Loucy (cell line): ENCODE results near the gene MRPS31.
"Not testable (repeated sequence)": the region's sequence is repeated elsewhere in the genome, so short reads cannot be mapped to it uniquely, and the experiment has no call there.

Source experiments
- H2AFZ ChIP-seq: fragments of 200-600 bp; sonication (generic); 2 replicates; pipeline ENCODE4 v1.6.0; 2016; ENCODE audit warnings: antibody characterized with exemption, mild to moderate bottlenecking, low read length, moderate library complexity
- H3F3A ChIP-seq: fragments of 200-600 bp; 2 replicates; pipeline ENCODE4 v1.6.0; 2016; ENCODE audit warnings: antibody characterized with exemption, low read depth, mild to moderate bottlenecking
- H3K27me3 ChIP-seq: fragments of 200-600 bp; sonication (generic); 2 replicates; pipeline ENCODE4 v1.6.1; 2014; ENCODE audit warnings: low read length, mild to moderate bottlenecking; ENCODE audit not compliant: insufficient read depth, poor library complexity, severe bottlenecking
- H3K36me3 ChIP-seq: fragments of 200-600 bp; sonication (generic); 2 replicates; pipeline ENCODE4 v1.6.1; 2016; ENCODE audit warnings: low read length; ENCODE audit not compliant: insufficient read depth
- H3K4me1 ChIP-seq: fragments of 200-600 bp; sonication (generic); 2 replicates; pipeline ENCODE4 v1.5.1; 2014; ENCODE audit warnings: low read length, mild to moderate bottlenecking; ENCODE audit not compliant: insufficient read depth, poor library complexity, severe bottlenecking
- H3K4me2 ChIP-seq: fragments of 200-600 bp; sonication (generic); 2 replicates; pipeline ENCODE4 v1.6.0; 2014; ENCODE audit warnings: antibody characterized with exemption, low read length, low read depth, mild to moderate bottlenecking; ENCODE audit not compliant: poor library complexity, severe bottlenecking
- H3K4me3 ChIP-seq: fragments of 200-600 bp; sonication (generic); 2 replicates; pipeline ENCODE4 v1.5.1; 2014; ENCODE audit warnings: low read length, mild to moderate bottlenecking, mixed read lengths; ENCODE audit not compliant: poor library complexity, severe bottlenecking
- H3K79me2 ChIP-seq: fragments of 200-600 bp; sonication (generic); 2 replicates; pipeline ENCODE4 v1.6.1; 2014; ENCODE audit warnings: low read length; ENCODE audit not compliant: insufficient read depth
- H3K9ac ChIP-seq: fragments of 200-600 bp; sonication (generic); 2 replicates; pipeline ENCODE4 v1.6.0; 2014; ENCODE audit warnings: mild to moderate bottlenecking, low read depth, low read length, moderate library complexity; ENCODE audit not compliant: poor library complexity, severe bottlenecking
- H3K9me2 ChIP-seq: fragments of 200-600 bp; sonication (generic); replicated peaks from 2 replicates; pipeline ENCODE4 v1.6.1; 2016; ENCODE audit warnings: low read depth, low read length, mixed read lengths
- H3K9me3 ChIP-seq: fragments of 200-600 bp; sonication (generic); 2 replicates; pipeline ENCODE4 v1.6.1; 2014; ENCODE audit warnings: mild to moderate bottlenecking, antibody characterized with exemption, low read length, low read depth; ENCODE audit not compliant: insufficient read depth
- H4K20me1 ChIP-seq: fragments of 200-600 bp; sonication (generic); 2 replicates; pipeline ENCODE4 v1.6.0; 2014; ENCODE audit warnings: antibody characterized with exemption, low read length, mild to moderate bottlenecking; ENCODE audit not compliant: insufficient read depth, poor library complexity, severe bottlenecking
- CTCF ChIP-seq: fragments of 200-600 bp; sonication (generic); conservative IDR thresholded peaks from 2 replicates; pipeline ENCODE4 v1.5.1; 2014; ENCODE audit warnings: mild to moderate bottlenecking, antibody characterized with exemption, low read length
- EZH2phosphoT487 ChIP-seq: fragments of 200-600 bp; IDR thresholded peaks from 2 replicates; pipeline ENCODE4 v1.6.1; 2018; ENCODE audit warnings: antibody characterized with exemption, mild to moderate bottlenecking, moderate library complexity, borderline replicate concordance

MRPS31 gene

DNA sequence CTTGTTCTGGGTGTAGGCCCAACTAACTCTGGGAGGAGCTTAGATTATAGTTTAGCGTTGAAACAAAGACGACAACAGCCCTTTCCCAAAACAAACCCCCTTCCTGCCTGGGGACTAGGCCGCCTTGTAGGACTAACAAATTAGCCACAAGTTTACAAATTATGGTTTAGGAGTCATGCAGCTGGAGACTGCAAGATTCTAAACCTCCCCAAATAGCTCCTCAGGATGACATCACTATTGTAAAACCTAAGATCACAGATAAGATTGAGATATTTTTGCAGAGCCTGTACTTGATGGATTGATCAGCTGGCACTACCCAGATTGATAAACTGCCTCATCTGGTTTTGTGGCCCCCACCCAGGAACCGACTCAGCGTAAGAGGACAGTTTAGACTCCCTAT, 16.1 kb upstream of the MRPS31 start:
- Histone ChIP-seq H2AFZ (no peak overlapping the region), H3K9ac (no peak overlapping the region), H3F3A (peaks cover 14% of the 10 kb centered on the region), H3K36me3 (no peaks in the 10 kb centered on the region), H3K4me3 (no peak overlapping the region), H3K9me3 (no peaks in the 10 kb centered on the region), H3K4me2 (no peak overlapping the region), H3K9me2 (no peaks in the 10 kb centered on the region), H4K20me1 (no peaks in the 10 kb centered on the region), H3K79me2 (peaks cover 14% of the 10 kb centered on the region), H3K27me3 (no peaks in the 10 kb centered on the region), H3K4me1 (peaks cover 8% of the 10 kb centered on the region)
- TF ChIP-seq EZH2phosphoT487 (no peak), CTCF (no peak)

DNA sequence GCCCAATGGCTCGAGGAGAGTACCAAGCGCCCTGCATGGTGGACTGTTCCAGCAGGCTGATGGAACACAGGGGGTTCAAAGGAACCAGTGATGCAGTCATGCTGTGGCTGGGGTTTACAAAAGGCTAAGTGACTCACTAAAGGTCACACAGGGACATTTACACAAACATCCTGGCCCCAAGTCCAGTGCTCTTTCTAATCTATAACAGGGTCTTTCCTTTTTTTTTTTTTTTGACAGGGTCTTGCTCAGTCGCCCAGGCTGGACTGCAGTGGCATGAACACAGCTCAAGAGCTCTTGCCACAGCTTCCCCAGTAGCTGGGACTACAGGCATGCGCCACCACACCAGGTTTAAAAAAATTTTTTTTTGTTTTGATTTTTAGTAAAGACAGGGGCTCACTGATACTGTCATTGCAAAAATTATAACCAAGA, 15.6 kb upstream of the MRPS31 start:
- H3K9ac ChIP-seq = no peak overlapping the region
- H3K9me2 ChIP-seq = no peaks in the 10 kb centered on the region
- H3K4me2 ChIP-seq = no peak overlapping the region
- peaks cover 5% of the 10 kb centered on the region for H3K4me1 ChIP-seq
- H3K27me3 ChIP-seq = no peaks in the 10 kb centered on the region
- no peaks in the 10 kb centered on the region for H4K20me1 ChIP-seq
- no peak overlapping the region for H2AFZ ChIP-seq
- no peak overlapping the region for H3K4me3 ChIP-seq
- H3F3A ChIP-seq = peaks cover 11% of the 10 kb centered on the region
- H3K36me3 ChIP-seq = no peaks in the 10 kb centered on the region
- H3K9me3 ChIP-seq = no peaks in the 10 kb centered on the region
- TF ChIP-seq CTCF = no peak
- peaks cover 14% of the 10 kb centered on the region for H3K79me2 ChIP-seq

- Histone ChIP-seq H3K4me1 (no peaks in the 10 kb centered on the region), H3K9me2 (no peaks in the 10 kb centered on the region), H3K27me3 (no peaks in the 10 kb centered on the region), H3K36me3 (no peaks in the 10 kb centered on the region), H3K4me2 (no peak overlapping the region), H3K9me3 (no peaks in the 10 kb centered on the region), H4K20me1 (no peaks in the 10 kb centered on the region), H3K4me3 (no peak overlapping the region), H2AFZ (no peak overlapping the region), H3K79me2 (peaks cover 7% of the 10 kb centered on the region), H3F3A (no peaks in the 10 kb centered on the region), H3K9ac (no peak overlapping the region)
- TF ChIP-seq EZH2phosphoT487 (no peak), CTCF (no peak)
Measured at GRCh38 chr13:40784540-40784939, 13.6 kb upstream of the MRPS31 start.

- H3K4me3 ChIP-seq, H3K9me3 ChIP-seq, H3K4me1 ChIP-seq, H3K27me3 ChIP-seq, H3K79me2 ChIP-seq, H4K20me1 ChIP-seq, H2AFZ ChIP-seq, H3K9ac ChIP-seq, H3K4me2 ChIP-seq, H3F3A ChIP-seq, H3K36me3 ChIP-seq, H3K9me2 ChIP-seq: not testable (repeated sequence)
Measured at GRCh38 chr13:40782971-40783370, 12.0 kb upstream of the MRPS31 start.
